Tibial nerve (tissue), 4 donors: ENCODE measurements around the gene HNRNPD. TPM values are rescaled to one million over a fixed set of nuclear protein-coding genes. Genes with fewer than 3 reads are reported as not detected.
"Not testable (repeated sequence)": the region's sequence is repeated elsewhere in the genome, so short reads cannot be mapped to it uniquely, and the experiment has no call there.

Experiments used
- DNase-seq, 2 donors: peaks; one replicate each; pipeline ENCODE4 v3.0.0-alpha.2; 2019; ENCODE audit warnings: low spot score in 2 of 2
- H3K27ac ChIP-seq, 4 donors: fragments of 200-600 bp; sonication (generic) in 3 of 4; one replicate each; pipeline ENCODE4 v1.5.1; 2017 to 2019; ENCODE audit warnings: mild to moderate bottlenecking in 1 of 4
- H3K27me3 ChIP-seq, 2 donors: fragments of 200-600 bp; sonication (generic) in 1 of 2; one replicate each; pipeline versions ENCODE4 v1.5.1 to v1.6.0; 2017 to 2019
- H3K36me3 ChIP-seq, 3 donors: fragments of 200-600 bp; sonication (generic); one replicate each; pipeline ENCODE4 v1.5.1; 2018 to 2019
- H3K4me1 ChIP-seq, 4 donors: fragments of 200-600 bp; sonication (generic) in 3 of 4; one replicate each; pipeline ENCODE4 v1.5.1; 2017 to 2019
- H3K4me3 ChIP-seq, 4 donors: fragments of 200-600 bp; sonication (generic) in 3 of 4; one replicate each; pipeline ENCODE4 v1.5.1; 2017 to 2019; ENCODE audit warnings: mild to moderate bottlenecking in 1 of 4, moderate library complexity in 1 of 4
- H3K9me3 ChIP-seq, 4 donors: fragments of 200-600 bp; sonication (generic) in 3 of 4; one replicate each; pipeline ENCODE4 v1.5.1; 2017 to 2019
- EP300 ChIP-seq, 2 donors: sonication (generic); formaldehyde crosslinking; IDR thresholded peaks; one replicate each; pipeline ENCODE4 v1.6.1; 2017; ENCODE audit warnings: antibody characterized with exemption in 2 of 2, mild to moderate bottlenecking in 1 of 2
- POLR2A ChIP-seq, 2 donors: fragments of 450-650 bp; IDR thresholded peaks; one replicate each; pipeline ENCODE4 v1.6.1; 2017; ENCODE audit warnings: antibody characterized with exemption in 2 of 2, mild to moderate bottlenecking in 2 of 2, moderate library complexity in 2 of 2
- WGBS, 2 donors: methylation state at CpG; one replicate each; pipeline ENCODE4 v1.1.5; 2018; 5-methylcytosine and 5-hydroxymethylcytosine counted together
- small RNA-seq: library from RNA; depleted of rRNA; stranded (forward); fragments of <200 nt; gene quantifications from one replicate; pipeline ENCODE3, GENCODE V24; 2016
- total RNA-seq, 4 donors: library from RNA; depleted of rRNA; stranded (reverse); fragments of >200 nt; gene quantifications; one replicate each; pipeline ENCODE4 v1.1.0, GENCODE V29; 2016
- TF ChIP-seq, protein P1 (sequence below), 5 experiments: fragments of 200-600 bp in 3 of 5; fragments of 450-650 bp in 2 of 5; sonication (generic) in 3 of 5; IDR thresholded peaks; one replicate each; pipeline ENCODE4 v1.5.1; 2016 to 2019; ENCODE audit warnings: antibody characterized with exemption in 5 of 5, mild to moderate bottlenecking in 3 of 5, moderate library complexity in 2 of 5

The HNRNPD gene
- total RNA-seq, 4 donors from 2014 or later: 69.9 to 98.5 (median 91.2) TPM

DNA sequence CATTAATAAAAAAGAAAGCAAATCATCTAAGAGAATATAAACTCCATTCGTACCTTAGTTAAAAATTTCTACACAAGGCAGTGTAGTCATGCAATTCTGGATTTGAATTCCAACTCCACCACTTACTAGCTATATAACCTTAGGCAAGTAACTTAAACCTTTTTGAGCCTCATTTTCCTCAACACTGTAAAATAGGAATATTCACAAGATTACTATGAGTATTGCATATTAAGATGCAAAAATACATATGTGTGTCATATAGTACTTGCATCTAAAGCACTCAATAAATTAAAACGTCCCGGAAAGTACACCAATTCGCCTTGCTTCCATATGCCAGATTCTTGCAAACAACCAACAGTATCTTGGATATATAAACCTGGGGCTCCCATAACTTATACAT lies 42.0 kb downstream of the HNRNPD start:
- DNase-seq: no peak
- 63 to 90% methylated on average over 4 of the region's 4 CpGs for WGBS, 2 donors
- H3K36me3 ChIP-seq: peaks cover 0 to 10% (median 0%) of the 10 kb centered on the region in 3 donors
- H3K9me3 ChIP-seq: peaks cover 0 to 19% (median 0%) of the 10 kb centered on the region in 4 donors
- no peak for TF ChIP-seq EP300 (IDR thresholded peaks at IDR 0.05)
- TF ChIP-seq POLR2A (IDR thresholded peaks at IDR 0.05): no peak
- TF ChIP-seq, protein P1, sequence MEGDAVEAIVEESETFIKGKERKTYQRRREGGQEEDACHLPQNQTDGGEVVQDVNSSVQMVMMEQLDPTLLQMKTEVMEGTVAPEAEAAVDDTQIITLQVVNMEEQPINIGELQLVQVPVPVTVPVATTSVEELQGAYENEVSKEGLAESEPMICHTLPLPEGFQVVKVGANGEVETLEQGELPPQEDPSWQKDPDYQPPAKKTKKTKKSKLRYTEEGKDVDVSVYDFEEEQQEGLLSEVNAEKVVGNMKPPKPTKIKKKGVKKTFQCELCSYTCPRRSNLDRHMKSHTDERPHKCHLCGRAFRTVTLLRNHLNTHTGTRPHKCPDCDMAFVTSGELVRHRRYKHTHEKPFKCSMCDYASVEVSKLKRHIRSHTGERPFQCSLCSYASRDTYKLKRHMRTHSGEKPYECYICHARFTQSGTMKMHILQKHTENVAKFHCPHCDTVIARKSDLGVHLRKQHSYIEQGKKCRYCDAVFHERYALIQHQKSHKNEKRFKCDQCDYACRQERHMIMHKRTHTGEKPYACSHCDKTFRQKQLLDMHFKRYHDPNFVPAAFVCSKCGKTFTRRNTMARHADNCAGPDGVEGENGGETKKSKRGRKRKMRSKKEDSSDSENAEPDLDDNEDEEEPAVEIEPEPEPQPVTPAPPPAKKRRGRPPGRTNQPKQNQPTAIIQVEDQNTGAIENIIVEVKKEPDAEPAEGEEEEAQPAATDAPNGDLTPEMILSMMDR (IDR thresholded peaks at IDR 0.05): no peak
- H3K4me3 ChIP-seq: no peak overlapping the region
- H3K27me3 ChIP-seq: no peaks in the 10 kb centered on the region
- no peak overlapping the region for H3K27ac ChIP-seq
- no peaks in the 10 kb centered on the region for H3K4me1 ChIP-seq

DNA sequence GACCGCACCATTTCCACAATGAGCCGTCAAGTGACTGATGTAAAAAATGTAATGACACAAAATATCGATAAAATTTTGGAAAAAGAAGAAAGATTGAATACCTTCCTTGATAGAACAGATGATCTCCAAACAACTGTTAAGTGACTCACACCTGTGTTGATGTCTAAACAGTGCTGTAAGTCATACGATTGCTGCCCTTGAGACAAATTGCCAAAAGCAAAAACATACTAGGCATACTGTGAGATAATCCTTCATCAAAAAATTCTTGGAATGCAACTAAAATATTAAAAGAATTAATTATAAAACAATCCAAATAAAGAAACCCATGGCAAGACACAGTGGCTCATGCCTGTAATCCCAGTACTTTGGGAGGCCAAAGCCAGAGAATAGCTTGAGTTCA lies 53.4 kb downstream of the HNRNPD start:
- no peaks in the 10 kb centered on the region for H3K36me3 ChIP-seq
- H3K9me3 ChIP-seq: peaks cover 0 to 19% (median 2%) of the 10 kb centered on the region in 4 donors
- 84 to 88% methylated on average over 4 of the region's 4 CpGs for WGBS, 2 donors

GRCh38 chr4:82303063-82303462 lies 70.7 kb downstream of the HNRNPD start:
- not testable (repeated sequence) for H3K36me3 ChIP-seq, H3K4me3 ChIP-seq, DNase-seq, H3K27ac ChIP-seq, H3K4me1 ChIP-seq, H3K27me3 ChIP-seq
- 90 to 96% methylated on average over 13 of the region's 13 CpGs for WGBS, 2 donors
- peaks cover 0 to 15% (median 0%) of the 10 kb centered on the region in 4 donors for H3K9me3 ChIP-seq

More for the DNA sequence above, 53.4 kb downstream of the HNRNPD start:
- TF ChIP-seq, protein P1 (IDR thresholded peaks at IDR 0.05): no peak
- TF ChIP-seq EP300 (IDR thresholded peaks at IDR 0.05) (no peak), POLR2A (IDR thresholded peaks at IDR 0.05) (no peak)
- DNase-seq: no peak
- Histone ChIP-seq H3K27ac (no peak overlapping the region), H3K4me3 (no peak overlapping the region), H3K27me3 (no peaks in the 10 kb centered on the region), H3K4me1 (no peaks in the 10 kb centered on the region)

Small RNA genes within 50 kb of the gene (small RNA-seq; reads per million reads assigned to genes)
- not detected for gene RF00150

Other genes with a start within 250 kb of the HNRNPD start
- gene HNRNPDL, start 56.5 kb upstream of the HNRNPD start, total RNA-seq: 100 to 1,000 TPM; 169 to 189 (median 176) TPM
- 10 to 100 TPM; 26.2 to 41.3 (median 30.7) TPM for gene ENOPH1, start 56.6 kb upstream of the HNRNPD start, total RNA-seq
- gene TMEM150C, start 188.0 kb upstream of the HNRNPD start, total RNA-seq: 10 to 100 TPM in 3 of 4 donors, 1 to 10 TPM in 1; 6.3 to 44.9 (median 16.0) TPM